K562 (cell line): ENCODE data around the gene KIF26B. TPM values are rescaled to one million over a fixed set of nuclear protein-coding genes. Genes with fewer than 3 reads are reported as not detected.
A peak's percentile ranks its signal among the peaks of the same experiment; 100 is the strongest.

Experiments
- ATAC-seq: fragments of 200-7000 bp; cut with Tn5 transposase; 3 replicates; pipeline ENCODE4 v1.9.1; 2020; ENCODE audit warnings: moderate library complexity
- BruUV-seq: library from RNA; stranded (reverse); fragments of 400-500 nt; replicated peaks from 2 replicates; lab custom pipeline; 2021; lab: Mats Ljungman, UMichigan
- CTCF ChIA-PET: fragments of 300-600 bp; formaldehyde crosslinking; extraction: SDS; loops from one replicate; lab custom pipeline; 2021; ENCODE audit warnings: low intra/inter-chr PET ratio; lab: Yijun Ruan, JAX
- POLR2A ChIA-PET: fragments of 300-600, 350-650 bp; sonication (Branson Sonifier 250); formaldehyde crosslinking; extraction: SDS; loops from one replicate; lab custom pipeline; 2021; ENCODE audit warnings: antibody characterized with exemption, inconsistent platforms; lab: Yijun Ruan, JAX
- DNase-seq, 4 experiments: peaks; one replicate each; pipeline versions ENCODE4 v3.0.0 to v3.0.0-alpha.2; 2011 to 2018; ENCODE audit warnings: low spot score in 3 of 4, mixed read lengths in 3 of 4; ENCODE audit errors: extremely low read depth in 1 of 4
- FAIRE-seq: peaks from 2 replicates; lab custom pipeline; 2011; peaks lifted over from hg19 to GRCh38; lab: Jason Lieb, UNC
- H2AFZ ChIP-seq: 2 replicates; pipeline ENCODE4 v1.6.0; 2011; ENCODE audit warnings: low read depth, low read length, control low read depth, inconsistent platforms
- H3K27ac ChIP-seq: fragments of 200-600 bp; 3 replicates; pipeline ENCODE4 v1.8.0; 2011; ENCODE audit warnings: low read depth, mild to moderate bottlenecking, control low read depth, inconsistent platforms, low read length, moderate library complexity, mixed read lengths; ENCODE audit errors: extremely low read depth
- H3K27me3 ChIP-seq, 2 experiments: fragments of 300-600 bp in 1 of 2; 2 replicates in 1 of 2; 3 replicates in 1 of 2; pipeline versions ENCODE4 v1.6.0 to v1.8.0; 2011; ENCODE audit warnings: inconsistent platforms in 2 of 2, low read length in 2 of 2, mild to moderate bottlenecking in 1 of 2, mixed read lengths in 1 of 2, moderate library complexity in 1 of 2; ENCODE audit not compliant: control insufficient read depth in 2 of 2, insufficient read depth in 2 of 2
- H3K36me3 ChIP-seq: fragments of 300-600 bp; 3 replicates; pipeline ENCODE4 v1.8.0; 2011; ENCODE audit warnings: mild to moderate bottlenecking, low read length, inconsistent platforms; ENCODE audit not compliant: control insufficient read depth, insufficient read depth
- H3K4me1 ChIP-seq, 2 experiments: fragments of 200-600 bp in 1 of 2; replicated peaks in 1 of 2; 2 replicates in 1 of 2; 3 replicates in 1 of 2; pipeline versions ENCODE4 v1.5.1 to v1.8.0; 2011; ENCODE audit warnings: inconsistent platforms in 2 of 2, low read length in 2 of 2, mild to moderate bottlenecking in 1 of 2, mixed read lengths in 1 of 2, moderate library complexity in 1 of 2; ENCODE audit not compliant: control insufficient read depth in 2 of 2, insufficient read depth in 2 of 2
- H3K4me2 ChIP-seq: 2 replicates; pipeline ENCODE4 v1.6.1; 2011; ENCODE audit warnings: low read length, control low read depth, inconsistent platforms, mixed read lengths; ENCODE audit not compliant: insufficient read depth
- H3K4me3 ChIP-seq: fragments of 200-600 bp; sonication (generic), shearing (Covaris generic); 2 replicates; pipeline ENCODE4 v1.5.1; 2016; ENCODE audit warnings: control low read depth, inconsistent platforms
- H3K79me2 ChIP-seq: fragments of 200-600 bp; 3 replicates; pipeline ENCODE4 v1.8.0; 2011; ENCODE audit warnings: low read length, inconsistent platforms; ENCODE audit not compliant: control insufficient read depth, insufficient read depth
- H3K9ac ChIP-seq, 2 experiments: 2 replicates each; pipeline versions ENCODE4 v1.6.0 to v1.6.1; 2011; ENCODE audit warnings: low read depth in 2 of 2, low read length in 2 of 2, control low read depth in 1 of 2, inconsistent platforms in 1 of 2, mild to moderate bottlenecking in 1 of 2, mixed read lengths in 1 of 2; ENCODE audit not compliant: insufficient read depth in 1 of 2
- H3K9me1 ChIP-seq: one replicate; pipeline ENCODE4 v1.6.0; 2011; ENCODE audit warnings: inconsistent platforms, mild to moderate bottlenecking, low read length, moderate library complexity; ENCODE audit not compliant: control insufficient read depth, insufficient read depth
- H3K9me3 ChIP-seq: replicated peaks from 2 replicates; pipeline ENCODE4 v1.5.1; 2011; ENCODE audit warnings: low read depth, low read length, inconsistent platforms; ENCODE audit not compliant: control insufficient read depth, insufficient read depth
- H4K20me1 ChIP-seq: replicated peaks from 2 replicates; pipeline ENCODE4 v1.6.1; 2011; ENCODE audit warnings: low read length, inconsistent platforms, mixed read lengths; ENCODE audit not compliant: control insufficient read depth, insufficient read depth
- ATF7 ChIP-seq: fragments of 450-650 bp; IDR thresholded peaks from 2 replicates; pipeline ENCODE4 v1.7.1; 2014; ENCODE audit warnings: mild to moderate bottlenecking, moderate library complexity
- CUX1 ChIP-seq: fragments of 200-800 bp; sonication (Bioruptor generic); IDR thresholded peaks from 2 replicates; pipeline ENCODE4 v1.6.1; 2016; ENCODE audit warnings: missing genetic modification characterization, missing compliant biosample characterization
- ILF3 ChIP-seq: fragments of 450-650 bp; IDR thresholded peaks from 2 replicates; pipeline ENCODE4 v1.6.1; 2018; ENCODE audit warnings: antibody characterized with exemption, mild to moderate bottlenecking, moderate library complexity, borderline replicate concordance
- MAFG ChIP-seq: fragments of 450-650 bp; conservative IDR thresholded peaks from 2 replicates; pipeline ENCODE4 v1.6.1; 2016; ENCODE audit warnings: missing genetic modification characterization, missing compliant biosample characterization
- OTX1 ChIP-seq: fragments of 450-650 bp; formaldehyde crosslinking; IDR thresholded peaks from 2 replicates; pipeline ENCODE4 v1.4.0; 2022; ENCODE audit warnings: mild to moderate bottlenecking
- RBM34 ChIP-seq: fragments of 200-400 bp; formaldehyde crosslinking; IDR thresholded peaks from 2 replicates; pipeline ENCODE4 v1.6.1; 2018; ENCODE audit warnings: low read length, borderline replicate concordance; ENCODE audit not compliant: insufficient read depth
- SMAD1 ChIP-seq: fragments of 150-350 bp; IDR thresholded peaks from 2 replicates; pipeline ENCODE4 v1.6.1; 2014; ENCODE audit warnings: low read length, low read depth; ENCODE audit not compliant: partially characterized antibody
- SPI1 ChIP-seq: IDR thresholded peaks from 2 replicates; pipeline ENCODE4 v1.6.1; 2011; ENCODE audit warnings: low read depth, low read length, control low read depth, borderline replicate concordance
- TRIM24 ChIP-seq, 2 experiments: fragments of 450-650 bp; IDR thresholded peaks; 2 replicates each; pipeline ENCODE4 v1.6.1; 2016
- WGBS: fragments of 100-300 bp; shearing (Covaris generic); methylation state at CpG from one replicate; pipeline ENCODE4 v1.1.6; 2016; ENCODE audit warnings: low coverage, mixed read lengths; ENCODE audit not compliant: insufficient coverage; ENCODE audit errors: missing lambda C conversion rate; 5-methylcytosine and 5-hydroxymethylcytosine counted together
- in situ Hi-C: fragments of 300-500 bp; cut with MboI; formaldehyde crosslinking; loops from 4 replicates; pipeline ENCODE4 v1.15.0; 2018; ENCODE audit warnings: inconsistent platforms, mixed read lengths
- intact Hi-C: fragments of 100-400 bp; cut with micrococcal nuclease; formaldehyde crosslinking; loops from 2 replicates; pipeline ENCODE4 v1.14.2; 2022
- polyA plus RNA-seq, 8 experiments: library from polyadenylated mRNA; depleted of rRNA in 4 of 8; stranded (reverse) in 5 of 8; unstranded in 3 of 8; fragments of >200 nt; fragmentation: Nextera tagmentation in 2 of 8; fragmentation: Illumina TruSeq in 1 of 8; extraction: Ambion mirVana in 2 of 8; extraction: Trizol in 1 of 8; gene quantifications; 2 replicates each; pipeline versions ENCODE4 v1.2.1 to v1.2.3, GENCODE V29; 2011 to 2014; ENCODE audit warnings: inconsistent platforms in 1 of 8, missing spikeins in 1 of 8
- total RNA-seq, 7 experiments: library from RNA; depleted of rRNA in 6 of 7; stranded (reverse); fragments of >200 nt in 6 of 7; fragmentation: Illumina TruSeq in 2 of 7; extraction: Trizol in 2 of 7; gene quantifications; 2 replicates each; pipeline versions ENCODE4 v1.2.1 to v1.2.3, GENCODE V29; 2011 to 2021; ENCODE audit warnings: low replicate concordance in 1 of 7

KIF26B gene
- total and polyA plus RNA-seq, 9 of the 15 experiments (the other 6 are each of a cell fraction or from before 2014, with no cell fraction given), result 0.02 to 0.08 (median 0.03) TPM; not detected in 6

GRCh38 chr1:245247356-245247755 is 92.6 kb downstream of the KIF26B start:
- intact Hi-C loops, result no loop called here
- no peaks in the 10 kb centered on the region for H3K9me1 ChIP-seq
- no peak for FAIRE-seq
- H2AFZ ChIP-seq, result no peak overlapping the region
- H3K9me3 ChIP-seq, result no peaks in the 10 kb centered on the region
- no peaks in the 10 kb centered on the region for H3K79me2 ChIP-seq
- no peak overlapping the region for H3K27ac ChIP-seq
- no peak for DNase-seq
- CTCF ChIA-PET, result no interaction called here
- H3K36me3 ChIP-seq, result no peaks in the 10 kb centered on the region
- no peaks in the 10 kb centered on the region for H3K4me1 ChIP-seq
- no peak overlapping the region for H3K4me3 ChIP-seq
- H3K9ac ChIP-seq, result no peak overlapping the region
- WGBS, result 1% methylated on average over 12 of the region's 12 CpGs
- TF ChIP-seq SPI1 (peak; percentile 40; the same call in 1 of the 2 replicates), OTX1 (CRISPR knock-in tag) (no peak)
- in situ Hi-C loops, result no loop called here
- POLR2A ChIA-PET, result interaction anchor here (0.7 kb wide), 1 partner anchor 79 kb away, joined by 3 read pairs; no protein-coding TSS in a partner anchor
- H4K20me1 ChIP-seq, result no peaks in the 10 kb centered on the region
- H3K4me2 ChIP-seq, result no peak overlapping the region
- BruUV-seq, result no TSS peak
- H3K27me3 ChIP-seq, result peaks cover 18 to 49% of the 10 kb centered on the region in 2 experiments; a peak in 4 of 5 replicates
- no peak for ATAC-seq

- no peak; the same call in 2 of the 3 replicates for ATAC-seq
- Histone ChIP-seq H3K4me1 (no peaks in the 10 kb centered on the region), H3K27me3 (peaks cover 18 to 44% of the 10 kb centered on the region in 2 experiments; a peak in 4 of 5 replicates), H3K36me3 (no peaks in the 10 kb centered on the region), H3K9me3 (no peaks in the 10 kb centered on the region), H3K4me3 (no peak overlapping the region), H3K9ac (no peak overlapping the region), H2AFZ (no peak overlapping the region), H3K27ac (no peak overlapping the region), H4K20me1 (no peaks in the 10 kb centered on the region), H3K4me2 (no peak overlapping the region), H3K79me2 (no peaks in the 10 kb centered on the region), H3K9me1 (no peaks in the 10 kb centered on the region)
- BruUV-seq, result no TSS peak
- intact Hi-C loops, result no loop called here
- ChIA-PET CTCF (no interaction called here), POLR2A (interaction anchor here (0.7 kb wide), 1 partner anchor 79 kb away, joined by 3 read pairs; no protein-coding TSS in a partner anchor)
- no peak for DNase-seq
- 0% methylated on average over 7 of the region's 7 CpGs for WGBS
- FAIRE-seq, result no peak
- TF ChIP-seq RBM34 (no peak), ATF7 (no peak), CUX1 (CRISPR knock-in tag) (no peak), MAFG (tag) (no peak), TRIM24 (IDR thresholded peaks at IDR 0.05) (no peak), SMAD1 (no peak), ILF3 (no peak)
- TF ChIP-seq, all 486 proteins: peak for 0
- in situ Hi-C loops, result no loop called here
Observed at GRCh38 chr1:245247801-245248200, 93.0 kb downstream of the KIF26B start.
